Measurements from ENCODE around the gene INPP5A.

GRCh38 chr10:132746386-132746785 lies 208.8 kb downstream of the INPP5A start:
- no peak for TF ChIP-seq CTCF (IDR thresholded peaks at IDR 0.05; ENCODE audit: poor library complexity)
- TF ChIP-seq EZH2phosphoT487 (IDR thresholded peaks at IDR 0.05; ENCODE audit: low read depth, severe bottlenecking, unreplicated experiment) = no peak
- TF ChIP-seq EZH2 (IDR thresholded peaks at IDR 0.05; ENCODE audit: borderline replicate concordance) = no peak
